ENCODE measurements around the gene MLLT3.

DNA sequence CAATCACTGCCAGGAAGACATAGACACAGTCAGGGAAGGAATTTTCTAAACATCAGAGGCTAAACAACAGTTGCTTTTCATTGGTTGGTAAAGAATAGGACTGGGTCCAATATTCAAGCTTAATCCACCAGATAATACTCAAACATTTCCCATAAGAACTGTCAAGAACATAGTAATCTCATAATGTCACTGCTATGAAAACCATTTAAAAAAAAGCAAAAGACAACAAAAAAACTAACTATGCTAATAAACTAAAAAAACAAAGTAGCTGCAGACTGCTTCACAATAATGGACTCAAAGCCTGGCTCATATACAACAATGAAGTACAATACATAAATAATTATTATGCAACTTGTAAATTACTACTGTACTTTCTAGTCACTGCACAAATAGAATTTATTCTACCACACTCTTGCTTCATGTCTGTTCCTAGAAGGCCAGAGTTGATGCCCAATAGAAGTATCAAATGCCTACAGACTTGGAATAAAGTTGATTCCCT lies 148.7 kb downstream of the MLLT3 start:
- TF ChIP-seq POLR2A (IDR thresholded peaks at IDR 0.05) = no peak
- TF ChIP-seq CTCF (IDR thresholded peaks at IDR 0.05) = no peak

All from testis (tissue), 2 donors.